Activated CD4-positive, alpha-beta T cell treated with anti-CD3 and anti-CD28 coated beads, Interleukin-2, amount 10 ng/mL, durations not matched to agents 24 days and 14 days (primary cell): ENCODE data around the gene ENTPD6. TPM values are rescaled to one million over a fixed set of nuclear protein-coding genes. Genes with fewer than 3 reads are reported as not detected.
"Not testable (repeated sequence)": the region's sequence is repeated elsewhere in the genome, so short reads cannot be mapped to it uniquely, and the experiment has no call there.

ENCODE experiments used
- DNase-seq: peaks from one replicate; pipeline ENCODE4 v3.0.0; 2022
- H3K27ac Mint-ChIP-seq: one replicate; pipeline ENCODE4 v1.8.0; 2022; ENCODE audit warnings: mild to moderate bottlenecking, mixed read lengths
- H3K27me3 Mint-ChIP-seq: one replicate; pipeline ENCODE4 v1.8.0; 2022; ENCODE audit warnings: mixed read lengths
- H3K36me3 Mint-ChIP-seq: one replicate; pipeline ENCODE4 v1.8.0; 2022; ENCODE audit warnings: low read depth, mild to moderate bottlenecking, mixed read lengths
- H3K4me1 Mint-ChIP-seq: one replicate; pipeline ENCODE4 v1.8.0; 2021; ENCODE audit warnings: mixed read lengths
- H3K4me3 Mint-ChIP-seq: one replicate; pipeline ENCODE4 v1.8.0; 2022; ENCODE audit warnings: mild to moderate bottlenecking, moderate library complexity, mixed read lengths
- H3K9me3 Mint-ChIP-seq: one replicate; pipeline ENCODE4 v1.8.0; 2021; ENCODE audit warnings: mixed read lengths
- intact Hi-C: fragments of 100-400 bp; cut with micrococcal nuclease; formaldehyde crosslinking; loops from one replicate; pipeline ENCODE4 v1.15.1; 2023
- total RNA-seq: library from RNA; stranded (reverse); gene quantifications from 2 replicates; pipeline ENCODE4 v1.2.3, GENCODE V29; 2022

ENTPD6 gene
- total RNA-seq, 1 donor from 2014 or later, result 44.2 TPM

GRCh38 chr20:25259788-25260254 is 64.3 kb downstream of the ENTPD6 start:
- DNase-seq, result no peak
- Mint-ChIP-seq H3K36me3 (peaks cover 43% of the 10 kb centered on the region), H3K27me3 (no peaks in the 10 kb centered on the region), H3K9me3 (peaks cover 6% of the 10 kb centered on the region), H3K27ac (peak overlapping the region; percentile 29), H3K4me1 (peaks cover 16% of the 10 kb centered on the region), H3K4me3 (peak overlapping the region; percentile 1)
- intact Hi-C loops, result no loop called here

GRCh38 chr20:25260770-25261437 is 65.4 kb downstream of the ENTPD6 start:
- Mint-ChIP-seq H3K4me1 (peaks cover 16% of the 10 kb centered on the region), H3K36me3 (peaks cover 43% of the 10 kb centered on the region)
- H3K27ac Mint-ChIP-seq, H3K27me3 Mint-ChIP-seq, DNase-seq, H3K9me3 Mint-ChIP-seq, intact Hi-C loops, H3K4me3 Mint-ChIP-seq: not testable (repeated sequence)

GRCh38 chr20:25269057-25269832 is 73.7 kb downstream of the ENTPD6 start:
- H3K9me3 Mint-ChIP-seq, result no peaks in the 10 kb centered on the region
- no peak for DNase-seq
- H3K4me1 Mint-ChIP-seq, result no peaks in the 10 kb centered on the region
- intact Hi-C loops, result no loop called here
- H3K27me3 Mint-ChIP-seq, result no peaks in the 10 kb centered on the region
- H3K36me3 Mint-ChIP-seq, result peaks cover 22% of the 10 kb centered on the region
- H3K4me3 Mint-ChIP-seq, result no peak overlapping the region
- no peak overlapping the region for H3K27ac Mint-ChIP-seq

- Mint-ChIP-seq H3K27me3 (no peaks in the 10 kb centered on the region), H3K36me3 (peaks cover 22% of the 10 kb centered on the region), H3K27ac (no peak overlapping the region), H3K4me1 (no peaks in the 10 kb centered on the region), H3K4me3 (no peak overlapping the region), H3K9me3 (no peaks in the 10 kb centered on the region)
- intact Hi-C loops, result no loop called here
- no peak for DNase-seq
Observed at GRCh38 chr20:25269833-25270170, 74.3 kb downstream of the ENTPD6 start.

- H3K9me3 Mint-ChIP-seq, result no peaks in the 10 kb centered on the region
- H3K4me1 Mint-ChIP-seq, result no peaks in the 10 kb centered on the region
- H3K27me3 Mint-ChIP-seq, result no peaks in the 10 kb centered on the region
- no peak overlapping the region for H3K4me3 Mint-ChIP-seq
- no peak for DNase-seq
- H3K27ac Mint-ChIP-seq, result no peak overlapping the region
- H3K36me3 Mint-ChIP-seq, result peaks cover 22% of the 10 kb centered on the region
- intact Hi-C loops, result no loop called here
Observed at GRCh38 chr20:25270829-25271251, 75.3 kb downstream of the ENTPD6 start.

- Mint-ChIP-seq H3K4me3 (no peak overlapping the region), H3K4me1 (no peaks in the 10 kb centered on the region), H3K27ac (no peak overlapping the region), H3K9me3 (no peaks in the 10 kb centered on the region), H3K27me3 (no peaks in the 10 kb centered on the region), H3K36me3 (peaks cover 25% of the 10 kb centered on the region)
- intact Hi-C loops, result no loop called here
- no peak for DNase-seq
Observed at GRCh38 chr20:25271486-25272222, 76.1 kb downstream of the ENTPD6 start.

- Mint-ChIP-seq H3K27ac (no peak overlapping the region), H3K9me3 (no peaks in the 10 kb centered on the region), H3K4me1 (no peaks in the 10 kb centered on the region), H3K36me3 (peaks cover 25% of the 10 kb centered on the region), H3K27me3 (no peaks in the 10 kb centered on the region), H3K4me3 (no peak overlapping the region)
- DNase-seq, result no peak
- intact Hi-C loops, result no loop called here
Observed at GRCh38 chr20:25272223-25273000, 76.9 kb downstream of the ENTPD6 start.

GRCh38 chr20:25273046-25273445 is 77.5 kb downstream of the ENTPD6 start:
- Mint-ChIP-seq H3K27ac (no peak overlapping the region), H3K4me3 (no peak overlapping the region), H3K27me3 (no peaks in the 10 kb centered on the region), H3K9me3 (no peaks in the 10 kb centered on the region), H3K36me3 (peaks cover 25% of the 10 kb centered on the region), H3K4me1 (no peaks in the 10 kb centered on the region)
- intact Hi-C loops, result no loop called here
- DNase-seq, result no peak

GRCh38 chr20:25273541-25274358 is 78.2 kb downstream of the ENTPD6 start:
- Mint-ChIP-seq H3K4me1 (no peaks in the 10 kb centered on the region), H3K27me3 (no peaks in the 10 kb centered on the region), H3K27ac (no peak overlapping the region), H3K9me3 (no peaks in the 10 kb centered on the region), H3K4me3 (no peak overlapping the region), H3K36me3 (peaks cover 25% of the 10 kb centered on the region)
- intact Hi-C loops, result no loop called here
- DNase-seq, result no peak

- H3K27ac Mint-ChIP-seq, result no peak overlapping the region
- H3K27me3 Mint-ChIP-seq, result no peaks in the 10 kb centered on the region
- H3K36me3 Mint-ChIP-seq, result peaks cover 22% of the 10 kb centered on the region
- intact Hi-C loops, result no loop called here
- no peak for DNase-seq
- H3K9me3 Mint-ChIP-seq, result no peaks in the 10 kb centered on the region
- no peaks in the 10 kb centered on the region for H3K4me1 Mint-ChIP-seq
- no peak overlapping the region for H3K4me3 Mint-ChIP-seq
Observed at GRCh38 chr20:25274481-25274880, 79.0 kb downstream of the ENTPD6 start.

- Mint-ChIP-seq H3K9me3 (no peaks in the 10 kb centered on the region), H3K27ac (peak overlapping the region; percentile 4), H3K27me3 (no peaks in the 10 kb centered on the region), H3K4me1 (no peaks in the 10 kb centered on the region), H3K4me3 (no peak overlapping the region), H3K36me3 (peaks cover 17% of the 10 kb centered on the region)
- intact Hi-C loops, result no loop called here
- no peak for DNase-seq
Observed at GRCh38 chr20:25274891-25275812, 79.6 kb downstream of the ENTPD6 start.

- no peaks in the 10 kb centered on the region for H3K27me3 Mint-ChIP-seq
- no peak overlapping the region for H3K4me3 Mint-ChIP-seq
- H3K4me1 Mint-ChIP-seq, result no peaks in the 10 kb centered on the region
- no peaks in the 10 kb centered on the region for H3K9me3 Mint-ChIP-seq
- intact Hi-C loops, result no loop called here
- H3K36me3 Mint-ChIP-seq, result peaks cover 19% of the 10 kb centered on the region
- H3K27ac Mint-ChIP-seq, result no peak overlapping the region
- DNase-seq, result no peak
Observed at GRCh38 chr20:25275813-25276532, 80.5 kb downstream of the ENTPD6 start.
